ENCODE results near the gene NIFK.
"Not testable (repeated sequence)": the region's sequence is repeated elsewhere in the genome, so short reads cannot be mapped to it uniquely, and the experiment has no call there.

The NIFK gene

GRCh38 chr2:121734544-121734943 is 2.1 kb downstream of the NIFK start:
- DNase-seq (ENCODE audit: low read depth): not testable (repeated sequence)

DNA sequence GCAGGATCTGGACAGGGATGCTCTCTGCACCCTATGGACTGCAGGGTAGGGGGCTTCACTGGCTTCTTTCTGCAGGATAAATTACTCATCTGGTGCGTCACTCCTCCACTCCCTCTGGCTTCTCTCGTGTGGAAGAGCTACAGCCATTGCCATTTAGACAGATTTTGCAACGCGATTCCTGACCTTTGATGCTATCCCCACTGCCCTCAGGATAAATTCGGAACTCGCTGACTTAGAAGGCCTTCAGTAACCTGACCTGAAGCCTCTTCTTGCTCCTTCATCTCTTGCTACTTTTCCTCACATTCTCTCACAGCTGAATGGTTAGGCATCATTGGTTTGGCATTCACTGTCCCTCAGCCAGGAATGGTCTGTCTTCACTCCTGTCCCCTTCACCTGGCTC is 5.3 kb downstream of the NIFK start:
- no peak for DNase-seq (ENCODE audit: low read depth)

DNA sequence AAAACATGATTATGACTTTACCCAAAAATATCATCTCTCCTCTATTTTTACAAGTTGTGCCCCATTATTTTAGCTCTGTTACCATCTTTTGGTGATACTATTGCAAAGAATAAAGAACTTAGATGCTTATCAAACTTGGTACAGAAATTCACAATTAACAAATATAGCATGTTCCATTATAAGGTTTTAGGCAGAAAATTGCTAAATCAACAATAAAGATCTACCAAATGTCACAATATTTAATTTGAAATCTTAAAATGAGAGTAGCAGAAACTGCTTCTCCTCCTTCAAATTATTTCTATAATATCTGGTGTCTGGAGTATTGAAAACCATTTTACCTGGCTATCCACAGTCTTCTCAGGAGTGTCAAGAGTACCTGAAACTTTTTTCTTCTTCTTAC is 8.7 kb downstream of the NIFK start:
- DNase-seq (ENCODE audit: low read depth): no peak

- DNase-seq (ENCODE audit: low read depth): no peak
Observed at GRCh38 chr2:121727332-121727731, 9.3 kb downstream of the NIFK start.

DNA sequence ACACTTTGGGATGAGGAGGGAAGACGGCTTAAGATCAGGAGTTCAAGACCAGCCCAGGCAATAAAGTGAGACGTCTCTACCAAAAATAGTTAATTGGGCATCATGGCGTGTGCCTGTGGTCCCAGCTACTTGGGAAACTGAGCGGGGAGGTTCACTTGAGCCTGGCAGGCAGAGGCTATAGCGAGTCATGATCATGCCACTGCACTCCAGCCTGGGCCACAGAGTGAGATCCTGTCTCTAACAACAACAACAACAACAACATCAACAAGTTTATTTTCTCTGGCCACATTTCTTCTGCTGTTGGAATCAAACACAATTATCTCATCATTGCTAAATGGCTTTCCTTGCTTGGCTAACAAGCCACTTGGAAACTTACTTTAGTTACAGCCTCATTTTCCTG is 13.4 kb downstream of the NIFK start:
- DNase-seq (ENCODE audit: low read depth): no peak

DNA sequence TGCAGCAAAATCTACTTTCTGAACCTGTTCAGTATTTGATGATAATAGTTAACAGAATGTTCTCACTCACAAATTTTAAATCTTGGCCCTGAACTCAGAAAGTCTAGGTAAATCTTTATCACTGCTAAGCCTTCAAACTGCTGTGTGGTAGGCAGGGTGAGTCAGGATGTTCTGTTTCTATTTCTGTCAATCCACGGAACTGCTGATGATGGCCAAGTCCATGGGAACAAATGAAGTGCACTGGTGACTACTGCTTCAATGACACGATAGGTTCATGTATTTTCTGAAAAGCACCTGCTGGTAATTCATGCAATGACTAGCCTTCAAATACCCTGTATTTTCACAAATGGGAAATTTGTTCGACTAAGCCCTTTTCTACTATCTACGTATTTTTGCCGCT is 14.2 kb downstream of the NIFK start:
- DNase-seq (ENCODE audit: low read depth): no peak

- peak; percentile 38 for DNase-seq (ENCODE audit: low read depth)
Observed at GRCh38 chr2:121721926-121722325, 14.7 kb downstream of the NIFK start.

GRCh38 chr2:121717529-121717928 is 19.1 kb downstream of the NIFK start:
- no peak for DNase-seq (ENCODE audit: low read depth)

GRCh38 chr2:121716126-121716525 is 20.5 kb downstream of the NIFK start:
- no peak for DNase-seq (ENCODE audit: low read depth)

GRCh38 chr2:121711481-121711880 is 25.2 kb downstream of the NIFK start:
- not testable (repeated sequence) for DNase-seq (ENCODE audit: low read depth)

DNA sequence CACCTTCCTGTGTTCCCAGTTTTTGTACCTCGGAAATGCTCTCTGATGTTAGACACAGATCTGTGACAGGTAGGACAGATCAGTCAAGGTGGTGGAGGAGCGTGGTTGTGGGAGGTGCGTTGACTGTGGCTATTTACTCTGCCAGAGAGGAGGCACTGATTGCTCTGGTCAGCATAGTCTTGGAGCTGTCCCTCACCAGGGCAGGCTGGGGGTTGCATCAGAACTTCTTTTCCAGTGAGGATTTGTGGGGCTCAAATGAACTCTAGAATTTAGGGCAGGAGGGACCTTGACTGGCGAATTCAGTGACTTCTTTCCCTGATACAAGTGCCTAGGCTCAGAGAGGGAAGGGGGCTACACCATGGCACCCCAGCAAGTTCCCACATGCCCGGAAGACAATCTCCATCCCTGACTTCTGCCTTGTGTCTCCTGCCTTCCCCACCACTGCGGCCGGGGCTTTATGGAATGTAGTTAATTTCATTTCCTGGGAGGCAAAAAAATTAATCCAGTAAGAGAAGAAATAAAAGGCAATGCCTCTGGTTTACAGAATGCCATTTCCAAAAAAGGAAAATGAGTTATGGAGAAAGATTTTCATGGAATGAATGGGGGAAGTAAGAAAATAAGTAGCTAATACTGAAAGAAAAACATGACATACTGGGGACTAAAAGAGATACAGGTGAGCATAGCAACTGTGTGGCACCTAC is 26.1 kb downstream of the NIFK start:
- no peak for DNase-seq (ENCODE audit: low read depth)

- no peak for DNase-seq (ENCODE audit: low read depth)
Observed at GRCh38 chr2:121709776-121710469, 26.8 kb downstream of the NIFK start.

- DNase-seq (ENCODE audit: low read depth): no peak
Observed at GRCh38 chr2:121707920-121708361, 28.7 kb downstream of the NIFK start.

DNA sequence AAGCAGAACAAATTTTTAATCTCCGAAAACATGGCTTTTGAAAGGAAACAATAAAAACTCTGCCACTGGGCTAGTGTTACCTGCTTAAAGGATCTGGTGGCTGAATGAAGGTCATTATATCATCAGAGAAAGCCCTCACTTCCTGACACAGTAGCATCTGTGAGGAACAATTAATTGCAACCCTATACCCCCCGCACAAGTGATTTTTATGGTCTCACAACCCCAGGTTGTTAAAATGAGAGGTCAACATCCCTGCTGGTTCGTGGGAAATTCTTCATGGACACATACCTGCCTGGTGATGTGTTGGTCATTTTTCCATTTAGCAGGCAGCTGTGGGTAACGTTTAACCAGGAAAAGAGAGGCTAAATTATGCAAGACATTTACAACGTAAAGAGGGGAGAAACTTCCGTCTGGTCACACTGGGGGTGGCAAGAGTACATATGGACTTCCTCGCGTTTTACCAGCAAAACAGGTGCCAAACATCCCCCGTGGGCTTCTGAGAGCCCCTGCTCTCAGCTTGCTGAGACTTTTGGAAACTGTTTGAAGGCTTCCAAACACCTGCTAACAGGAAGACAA is 29.2 kb downstream of the NIFK start:
- DNase-seq (ENCODE audit: low read depth): no peak

DNA sequence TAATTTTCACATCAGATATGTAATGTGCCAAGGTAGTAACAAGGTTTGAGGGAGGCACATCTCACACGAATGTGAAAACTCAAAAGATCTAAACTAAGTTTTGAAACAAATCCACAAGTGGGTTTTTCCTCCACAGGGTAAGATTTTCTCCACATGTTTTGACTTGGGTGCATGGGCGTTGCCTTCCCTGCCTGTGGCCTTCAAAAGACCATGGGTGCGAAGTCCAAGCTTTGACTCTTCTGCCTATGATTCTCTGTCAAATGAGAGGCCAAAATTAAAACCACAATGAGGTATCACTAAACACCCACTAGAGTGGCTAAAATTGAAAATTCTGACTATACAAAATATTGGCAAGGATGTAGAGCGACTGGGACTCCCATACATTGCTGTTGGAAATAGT is 30.7 kb downstream of the NIFK start:
- DNase-seq (ENCODE audit: low read depth): no peak

GRCh38 chr2:121705390-121705789 is 31.3 kb downstream of the NIFK start:
- no peak for DNase-seq (ENCODE audit: low read depth)

DNA sequence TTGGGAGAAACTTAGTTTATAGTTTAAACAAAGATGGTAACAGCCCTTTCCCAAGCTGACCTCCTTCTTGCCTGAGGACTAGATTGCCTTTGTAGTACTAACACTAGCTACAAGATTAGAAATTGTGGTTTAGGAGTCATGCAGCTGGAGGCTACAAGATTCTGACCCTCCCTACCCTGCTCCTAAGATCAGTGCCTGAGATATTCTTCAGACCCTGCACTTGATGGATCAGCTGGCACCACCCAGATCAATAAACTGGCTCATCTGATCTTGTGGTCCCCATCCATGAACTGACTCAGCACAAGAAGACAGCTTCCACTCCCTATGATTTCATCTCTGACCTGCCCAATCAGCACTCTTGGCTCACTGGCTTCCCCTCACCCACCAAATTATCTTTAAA is 34.9 kb downstream of the NIFK start:
- not testable (repeated sequence) for DNase-seq (ENCODE audit: low read depth)

GRCh38 chr2:121699421-121700333 is 37.0 kb downstream of the NIFK start:
- DNase-seq (ENCODE audit: low read depth): no peak

DNA sequence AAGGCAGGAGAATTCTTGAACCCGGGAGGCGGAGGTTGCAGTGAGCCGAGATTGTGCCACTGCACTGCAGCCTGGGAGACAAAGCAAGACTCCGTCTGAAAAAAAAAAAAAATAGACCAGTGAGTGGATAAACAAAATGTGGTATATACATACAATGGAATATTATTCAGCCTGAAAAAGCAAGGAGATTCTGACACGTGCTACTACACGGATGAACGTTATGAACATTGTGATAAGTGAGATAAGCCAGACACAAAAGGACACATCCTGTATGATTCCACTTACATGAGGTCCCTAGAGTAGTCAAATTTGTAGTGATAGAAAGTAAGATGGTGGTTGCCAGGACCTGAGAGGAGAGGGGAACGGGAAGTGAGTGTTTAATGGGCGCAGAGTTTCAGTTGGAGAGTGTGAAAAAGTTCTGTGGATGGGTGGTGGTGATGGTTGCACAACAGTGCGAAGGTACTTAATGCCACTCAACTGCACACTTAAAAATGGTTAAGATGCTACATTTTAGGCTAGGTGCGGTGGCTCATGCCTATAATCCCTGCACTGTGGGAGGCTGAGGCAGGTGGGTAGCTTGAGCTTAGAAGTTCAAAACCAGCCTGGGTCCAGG is 38.3 kb downstream of the NIFK start:
- DNase-seq (ENCODE audit: low read depth): no peak

DNA sequence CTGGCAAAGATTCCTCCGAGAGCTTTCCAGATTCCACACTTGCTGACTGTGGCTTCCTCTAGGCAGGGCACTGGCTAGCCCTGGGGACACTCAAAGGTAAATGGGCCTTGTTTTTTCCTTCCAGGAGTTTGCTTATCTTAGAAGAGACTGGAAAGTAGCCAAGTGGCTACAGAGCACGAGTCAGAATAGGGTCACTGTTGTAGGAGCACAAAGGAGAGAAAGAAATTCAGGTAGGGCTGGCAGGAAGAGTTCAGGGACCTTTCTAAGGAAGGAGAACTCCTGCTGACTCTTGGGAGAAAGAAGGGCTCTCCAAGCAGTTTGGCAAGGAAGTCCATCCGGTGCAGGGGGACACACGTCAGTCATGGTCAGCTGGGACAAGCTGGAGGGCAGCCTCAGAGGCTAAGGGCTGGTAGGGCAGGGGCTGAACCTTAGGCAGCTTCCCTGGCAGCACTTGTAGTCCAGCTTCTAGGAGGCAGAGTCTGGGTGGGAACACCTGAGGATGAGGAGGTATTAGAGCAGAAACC is 39.5 kb downstream of the NIFK start:
- no peak for DNase-seq (ENCODE audit: low read depth)

DNA sequence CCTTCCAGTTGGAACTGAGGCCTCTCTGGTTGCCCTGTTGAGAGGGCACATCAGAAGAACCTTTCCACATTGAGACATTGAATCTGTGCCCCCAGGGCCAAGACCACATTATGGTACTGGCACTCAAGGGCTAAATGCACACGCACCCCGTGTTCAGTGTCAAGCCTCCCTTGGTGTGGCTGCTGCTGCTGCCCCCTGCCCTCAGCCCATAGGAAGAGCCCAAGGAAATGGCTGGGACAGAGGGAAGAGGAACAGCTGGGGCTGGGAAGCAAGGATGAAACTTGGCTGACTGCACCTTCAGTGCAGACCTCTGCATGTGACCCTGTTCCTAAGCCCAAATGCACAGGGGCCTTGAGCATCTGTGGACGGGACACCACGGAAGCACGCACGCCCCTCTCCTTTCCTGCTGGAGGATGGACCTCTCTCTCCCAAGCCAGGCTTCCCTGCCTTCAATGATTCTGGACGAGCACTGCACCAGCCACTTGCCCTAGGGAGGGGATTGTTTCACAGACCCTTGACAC is 40.2 kb downstream of the NIFK start:
- DNase-seq (ENCODE audit: low read depth): no peak

DNA sequence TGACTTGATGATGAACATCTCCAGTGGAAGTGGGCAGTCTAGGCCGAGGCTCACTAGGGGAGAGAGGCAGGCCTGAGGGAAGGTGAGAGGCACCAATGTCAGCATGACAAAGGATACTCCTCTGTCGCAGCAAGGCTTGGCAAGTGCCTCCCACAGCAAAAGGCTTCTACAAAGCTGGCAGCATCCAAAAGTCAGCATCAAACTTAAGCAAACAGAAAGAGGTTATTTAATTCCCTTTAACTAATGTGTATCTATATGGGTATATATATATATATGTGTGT is 41.6 kb downstream of the NIFK start:
- DNase-seq (ENCODE audit: low read depth): no peak
